Left lung (tissue), 10 donors: ENCODE results near the gene AQP2. TPM values are rescaled to one million over a fixed set of nuclear protein-coding genes. Genes with fewer than 3 reads are reported as not detected.
A peak's percentile ranks its signal among the peaks of the same experiment; 100 is the strongest.

Experiments used
- ATAC-seq: fragments of 200-7000 bp; cut with Tn5 transposase; one replicate; pipeline ENCODE4 v1.9.1; 2020; ENCODE audit warnings: moderate library complexity
- DNase-seq, 4 donors: peaks; one replicate each; pipeline ENCODE4 v3.0.0-alpha.2; 2013 to 2020
- H3K27ac ChIP-seq, 2 donors: fragments of 200-600 bp; sonication (generic) in 1 of 2; one replicate each; pipeline versions ENCODE4 v1.5.0 to v1.8.0; 2020 to 2021
- H3K27me3 ChIP-seq, 2 donors: fragments of 200-600 bp; sonication (generic) in 1 of 2; one replicate each; pipeline versions ENCODE4 v1.5.0 to v1.8.0; 2020 to 2021
- H3K36me3 ChIP-seq, 2 donors: fragments of 200-600 bp; sonication (generic) in 1 of 2; one replicate each; pipeline versions ENCODE4 v1.5.0 to v1.8.0; 2020 to 2021
- H3K4me1 ChIP-seq, 2 donors: fragments of 200-600 bp; one replicate each; pipeline ENCODE4 v1.8.0; 2021
- H3K4me3 ChIP-seq, 2 donors: fragments of 200-600 bp; sonication (generic) in 1 of 2; one replicate each; pipeline versions ENCODE4 v1.5.0 to v1.8.0; 2020 to 2021; ENCODE audit warnings: mild to moderate bottlenecking in 1 of 2
- H3K9me3 ChIP-seq, 2 donors: fragments of 200-600 bp; sonication (generic) in 1 of 2; one replicate each; pipeline versions ENCODE4 v1.5.0 to v1.8.0; 2020 to 2021
- CTCF ChIP-seq, 2 donors: fragments of 200-600 bp; sonication (generic) in 1 of 2; IDR thresholded peaks; one replicate each; pipeline versions ENCODE4 v1.5.0 to v1.8.0; 2021; ENCODE audit warnings: antibody characterized with exemption in 2 of 2
- intact Hi-C, 2 donors: fragments of 100-400 bp; cut with DNase I; formaldehyde crosslinking; loops; one replicate each; pipeline versions ENCODE4 v1.11.2 to v1.14.2; 2022
- polyA plus RNA-seq, 6 donors: library from polyadenylated mRNA; unstranded; fragments of 120-200 nt; gene quantifications; one replicate each; pipeline ENCODE4 v1.2.1, GENCODE V29; 2013; ENCODE audit not compliant: insufficient read length in 6 of 6
- total RNA-seq, 2 donors: library from RNA; stranded (reverse); fragmentation: NEBNext Ultra II Directional; extraction: Animal tissue kit (Norgen Biotek cat#: 25700); gene quantifications; one replicate each; pipeline ENCODE4 v1.2.1, GENCODE V29; 2021
- donor health status: DM: no; HTN: yes; CAD: no.
- donor health status: DM: no; HTN: no; CAD: no.

Gene AQP2
- total and polyA plus RNA-seq, 8 donors = 0.13 to 2.0 (median 0.42) TPM; not detected in 1

DNA sequence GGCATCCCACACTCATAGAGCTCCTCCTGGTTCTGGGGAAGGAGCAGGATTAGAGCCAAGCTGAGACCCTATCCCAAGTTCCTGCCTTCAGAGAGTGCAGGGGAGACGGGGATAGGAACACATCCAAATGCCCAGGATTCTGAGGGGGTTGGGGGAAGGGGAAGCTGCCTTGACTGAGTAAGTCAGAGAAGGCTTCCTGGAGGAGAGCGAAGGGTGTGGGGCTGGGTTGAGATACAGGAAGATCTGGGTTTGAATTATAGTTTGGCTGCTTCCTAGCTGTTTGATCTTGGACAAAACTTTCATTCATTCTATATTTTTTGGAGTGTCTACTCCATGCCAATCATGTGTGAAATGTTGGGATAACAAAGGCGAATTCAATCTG, 8.0 kb upstream of the AQP2 start:
- H3K27ac ChIP-seq = no peak overlapping the region
- DNase-seq (no peak), ATAC-seq (no peak)
- H3K36me3 ChIP-seq = no peaks in the 10 kb centered on the region
- no peaks in the 10 kb centered on the region for H3K9me3 ChIP-seq
- intact Hi-C loops = loop anchor here in 1 of 2 donors (10.0 kb wide), 1 partner anchor 78 kb away; no protein-coding TSS in a partner anchor
- H3K4me1 ChIP-seq = peaks cover 3 to 8% of the 10 kb centered on the region in 2 donors
- H3K27me3 ChIP-seq = no peaks in the 10 kb centered on the region
- no peak overlapping the region for H3K4me3 ChIP-seq
- TF ChIP-seq CTCF (IDR thresholded peaks at IDR 0.05) = no peak

- no peak for TF ChIP-seq CTCF (IDR thresholded peaks at IDR 0.05)
- Histone ChIP-seq H3K27ac (no peak overlapping the region), H3K36me3 (no peaks in the 10 kb centered on the region), H3K27me3 (no peaks in the 10 kb centered on the region), H3K4me1 (peaks cover 3 to 8% of the 10 kb centered on the region in 2 donors), H3K9me3 (no peaks in the 10 kb centered on the region), H3K4me3 (no peak overlapping the region)
- intact Hi-C loops = loop anchor here in 1 of 2 donors (10.0 kb wide), 1 partner anchor 78 kb away; no protein-coding TSS in a partner anchor
- DNase-seq (peak in 1 of 4 donors; percentile 69), ATAC-seq (peak; percentile 67)
Measured at GRCh38 chr12:49942921-49943624, 7.5 kb upstream of the AQP2 start.

GRCh38 chr12:49943625-49943960, 6.9 kb upstream of the AQP2 start:
- Histone ChIP-seq H3K27ac (no peak overlapping the region), H3K4me1 (peaks cover 3 to 8% of the 10 kb centered on the region in 2 donors), H3K27me3 (no peaks in the 10 kb centered on the region), H3K36me3 (no peaks in the 10 kb centered on the region), H3K4me3 (no peak overlapping the region), H3K9me3 (no peaks in the 10 kb centered on the region)
- no peak for DNase-seq
- intact Hi-C loops = loop anchor here in 1 of 2 donors (10.0 kb wide), 1 partner anchor 79 kb away; no protein-coding TSS in a partner anchor
- no peak for ATAC-seq
- TF ChIP-seq CTCF (IDR thresholded peaks at IDR 0.05) = no peak

DNA sequence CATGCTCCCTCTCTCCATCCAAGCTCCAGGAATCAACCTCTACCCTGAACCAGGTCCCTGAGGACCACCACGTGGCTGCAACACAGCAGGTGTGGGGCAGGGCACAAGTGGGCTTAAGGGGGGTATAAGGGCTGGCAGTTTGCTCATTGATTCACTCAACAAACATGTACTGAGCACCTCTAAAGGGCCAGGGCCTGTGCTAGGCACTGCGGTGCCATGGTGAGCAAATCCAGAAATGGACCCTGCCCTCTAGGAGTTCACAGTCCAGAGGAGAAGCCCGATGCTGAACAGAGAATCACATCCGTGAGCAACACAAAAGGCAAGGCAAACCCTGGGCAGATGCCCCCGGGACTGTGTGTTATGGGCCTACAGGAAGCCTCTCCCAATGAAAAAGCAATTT, 6.5 kb upstream of the AQP2 start:
- no peak for TF ChIP-seq CTCF (IDR thresholded peaks at IDR 0.05)
- ATAC-seq (no peak), DNase-seq (peak in 1 of 4 donors; percentile 21)
- no peak overlapping the region for H3K4me3 ChIP-seq
- H3K36me3 ChIP-seq = no peaks in the 10 kb centered on the region
- intact Hi-C loops = loop anchor here in 1 of 2 donors (10.0 kb wide), 1 partner anchor 79 kb away; no protein-coding TSS in a partner anchor
- H3K9me3 ChIP-seq = no peaks in the 10 kb centered on the region
- no peaks in the 10 kb centered on the region for H3K27me3 ChIP-seq
- no peak overlapping the region for H3K27ac ChIP-seq
- peaks cover 3 to 8% of the 10 kb centered on the region in 2 donors for H3K4me1 ChIP-seq

- no peak for DNase-seq
- H3K9me3 ChIP-seq = no peaks in the 10 kb centered on the region
- TF ChIP-seq CTCF (IDR thresholded peaks at IDR 0.05) = no peak
- H3K36me3 ChIP-seq = no peaks in the 10 kb centered on the region
- ATAC-seq = no peak
- H3K4me1 ChIP-seq = peaks cover 3 to 8% of the 10 kb centered on the region in 2 donors
- H3K27me3 ChIP-seq = peaks cover 0 to 3% of the 10 kb centered on the region in 2 donors
- H3K27ac ChIP-seq = no peak overlapping the region
- H3K4me3 ChIP-seq = no peak overlapping the region
- intact Hi-C loops = loop anchor here in 1 of 2 donors (10.0 kb wide), 1 partner anchor 80 kb away; no protein-coding TSS in a partner anchor
Measured at GRCh38 chr12:49944718-49945117, 5.8 kb upstream of the AQP2 start.
